ENCODE measurements around the gene CEP164. TPM values are rescaled to one million over a fixed set of nuclear protein-coding genes. Genes with fewer than 3 reads are reported as not detected.

Gene CEP164
- total and polyA plus RNA-seq, 10 of the 15 experiments (the other 5 are each of a cell fraction or from before 2014, with no cell fraction given) = 4.2 to 31.2 (median 20.2) TPM

DNA sequence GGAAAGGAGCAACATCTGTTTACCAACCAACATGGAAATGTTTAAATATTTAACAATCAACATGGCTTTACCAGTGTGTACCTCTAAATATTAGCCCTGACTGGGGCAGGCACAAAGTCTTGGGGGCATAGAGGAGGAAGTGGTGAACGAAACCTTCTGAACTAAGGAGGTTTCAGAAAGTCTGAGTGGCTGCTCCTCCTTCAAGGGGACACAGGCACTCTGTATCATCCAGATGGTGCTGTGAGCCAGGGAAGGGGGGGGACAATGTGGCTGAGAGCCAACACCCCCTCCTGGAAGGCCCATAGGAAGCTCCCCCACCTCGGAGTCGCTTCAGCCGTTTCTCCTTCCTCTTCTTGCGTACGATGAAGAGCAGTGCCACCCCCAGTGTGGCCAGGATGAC lies 107.7 kb downstream of the CEP164 start:
- SMC1A ChIA-PET (ENCODE audit: uncharacterized antibody, unreplicated experiment) = interaction anchor here (1.2 kb wide), 1 partner anchor 113 kb away, joined by 3 read pairs; no protein-coding TSS in a partner anchor
- ATAC-seq = peak; percentile 79

More for the DNA sequence above, 107.7 kb downstream of the CEP164 start:
- CTCF ChIA-PET = interaction anchor here (1.4 to 1.5 kb wide), 2 partner anchors 9 to 372 kb away, joined by 3 to 9 read pairs; no protein-coding TSS in a partner anchor
- DNase-seq (ENCODE audit: low read depth, low spot score) = no peak
- peak; percentile 70 for FAIRE-seq
- intact Hi-C loops (cut with micrococcal nuclease; ENCODE audit: unreplicated experiment) = no loop called here
- Histone ChIP-seq H3K27me3 (replicated peaks in 1 of 2; ENCODE audit: control insufficient read depth in 2 of 2, insufficient read depth in 2 of 2, low read length in 1 of 2) (no peaks in the 10 kb centered on the region; a peak in 1 of 4 replicates), H3K36me3 (ENCODE audit: control insufficient read depth in 2 of 2, insufficient read depth in 2 of 2, low read length in 1 of 2) (no peaks in the 10 kb centered on the region), H2AFZ (ENCODE audit: control insufficient read depth, low read depth, low read length) (no peak overlapping the region), H3K9ac (ENCODE audit: control insufficient read depth, insufficient read depth, low read length) (no peak overlapping the region), H3K27ac (ENCODE audit: control insufficient read depth, insufficient read depth) (no peak overlapping the region), H3K4me2 (ENCODE audit: control insufficient read depth, insufficient read depth) (peak overlapping the region; percentile 68), H4K20me1 (ENCODE audit: control insufficient read depth, insufficient read depth) (no peaks in the 10 kb centered on the region), H3K4me3 (no peak overlapping the region), H3K79me2 (ENCODE audit: control insufficient read depth, insufficient read depth, low read length) (no peaks in the 10 kb centered on the region), H3K9me3 (replicated peaks; ENCODE audit: control insufficient read depth, insufficient read depth, low read length) (no peaks in the 10 kb centered on the region), H3K4me1 (ENCODE audit: control insufficient read depth, insufficient read depth, low read length) (peaks cover 19% of the 10 kb centered on the region)
- RAD21 ChIA-PET (ENCODE audit: unreplicated experiment) = interaction anchor here (0.6 to 0.8 kb wide), 2 partner anchors 10 to 21 kb away, joined by 3 to 4 read pairs; no protein-coding TSS in a partner anchor
- 0 out of 2 replicates have a peak, but pooled peaks have one; percentile 24 for TF ChIP-seq GATAD2B (conservative IDR thresholded peaks at IDR 0.05; ENCODE audit: low read depth)
- TF ChIP-seq, protein P1, sequence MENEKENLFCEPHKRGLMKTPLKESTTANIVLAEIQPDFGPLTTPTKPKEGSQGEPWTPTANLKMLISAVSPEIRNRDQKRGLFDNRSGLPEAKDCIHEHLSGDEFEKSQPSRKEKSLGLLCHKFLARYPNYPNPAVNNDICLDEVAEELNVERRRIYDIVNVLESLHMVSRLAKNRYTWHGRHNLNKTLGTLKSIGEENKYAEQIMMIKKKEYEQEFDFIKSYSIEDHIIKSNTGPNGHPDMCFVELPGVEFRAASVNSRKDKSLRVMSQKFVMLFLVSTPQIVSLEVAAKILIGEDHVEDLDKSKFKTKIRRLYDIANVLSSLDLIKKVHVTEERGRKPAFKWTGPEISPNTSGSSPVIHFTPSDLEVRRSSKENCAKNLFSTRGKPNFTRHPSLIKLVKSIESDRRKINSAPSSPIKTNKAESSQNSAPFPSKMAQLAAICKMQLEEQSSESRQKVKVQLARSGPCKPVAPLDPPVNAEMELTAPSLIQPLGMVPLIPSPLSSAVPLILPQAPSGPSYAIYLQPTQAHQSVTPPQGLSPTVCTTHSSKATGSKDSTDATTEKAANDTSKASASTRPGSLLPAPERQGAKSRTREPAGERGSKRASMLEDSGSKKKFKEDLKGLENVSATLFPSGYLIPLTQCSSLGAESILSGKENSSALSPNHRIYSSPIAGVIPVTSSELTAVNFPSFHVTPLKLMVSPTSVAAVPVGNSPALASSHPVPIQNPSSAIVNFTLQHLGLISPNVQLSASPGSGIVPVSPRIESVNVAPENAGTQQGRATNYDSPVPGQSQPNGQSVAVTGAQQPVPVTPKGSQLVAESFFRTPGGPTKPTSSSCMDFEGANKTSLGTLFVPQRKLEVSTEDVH (IDR thresholded peaks at IDR 0.05; ENCODE audit: low read depth, partially characterized antibody) = no peak
- peak; percentile 74 for TF ChIP-seq SPI1 (IDR thresholded peaks at IDR 0.05; ENCODE audit: borderline replicate concordance, insufficient read depth, low read depth, low read length)
- no peak for TF ChIP-seq CBFB (IDR thresholded peaks at IDR 0.05; ENCODE audit: low read depth)
- TF ChIP-seq YY1 (IDR thresholded peaks at IDR 0.05; ENCODE audit: low read depth, low read length) = 0 out of 2 replicates have a peak, but pooled peaks have one; percentile 11
- TF ChIP-seq BRCA1 (IDR thresholded peaks at IDR 0.05; ENCODE audit: low read depth, low read length) = no peak
- TF ChIP-seq IKZF1 (conservative IDR thresholded peaks at IDR 0.05) = peak; percentile 27; the same call in 1 of the 2 replicates
- TF ChIP-seq TAF1 (IDR thresholded peaks at IDR 0.05; ENCODE audit: borderline replicate concordance, low read depth, low read length) = no peak
- BruUV-seq (replicated peaks) = no TSS peak
- POLR2A ChIA-PET = no interaction called here
- in situ Hi-C loops (cut with MboI) = loop anchor here (25.0 kb wide), 1 partner anchor 627 kb away; no protein-coding TSS in a partner anchor
- 29% methylated on average over 6 of the region's 6 CpGs for WGBS (ENCODE audit: insufficient coverage, insufficient replicate concordance, low lambda C conversion rate, missing lambda C conversion rate)

Data from GM12878 (cell line).